ENCODE measurements around the gene PFDN1.

The PFDN1 gene

GRCh38 chr5:140239461-140239860 lies 63.4 kb downstream of the PFDN1 start:
- no peak for DNase-seq (ENCODE audit: low read depth, low spot score)

GRCh38 chr5:140238756-140239155 lies 64.1 kb downstream of the PFDN1 start:
- DNase-seq (ENCODE audit: low read depth, low spot score), result no peak

- no peak for DNase-seq (ENCODE audit: low read depth, low spot score)
Observed at GRCh38 chr5:140236891-140237598, 65.9 kb downstream of the PFDN1 start.

- DNase-seq (ENCODE audit: low read depth, low spot score), result no peak
Observed at GRCh38 chr5:140235791-140236551, 66.9 kb downstream of the PFDN1 start.

- DNase-seq (ENCODE audit: low read depth, low spot score), result no peak
Observed at GRCh38 chr5:140234377-140234989, 68.4 kb downstream of the PFDN1 start.

GRCh38 chr5:140232731-140233130 lies 70.2 kb downstream of the PFDN1 start:
- DNase-seq (ENCODE audit: low read depth, low spot score), result no peak

- no peak for DNase-seq (ENCODE audit: low read depth, low spot score)
Observed at GRCh38 chr5:140230373-140230772, 72.5 kb downstream of the PFDN1 start.

- DNase-seq (ENCODE audit: low read depth, low spot score), result no peak
Observed at GRCh38 chr5:140228364-140228837, 74.5 kb downstream of the PFDN1 start.

- DNase-seq (ENCODE audit: low read depth, low spot score), result no peak
Observed at GRCh38 chr5:140227046-140227445, 75.9 kb downstream of the PFDN1 start.

GRCh38 chr5:140225396-140225795 lies 77.5 kb downstream of the PFDN1 start:
- DNase-seq (ENCODE audit: low read depth, low spot score), result no peak

GRCh38 chr5:140224658-140225057 lies 78.2 kb downstream of the PFDN1 start:
- no peak for DNase-seq (ENCODE audit: low read depth, low spot score)

- no peak for DNase-seq (ENCODE audit: low read depth, low spot score)
Observed at GRCh38 chr5:140223567-140223966, 79.3 kb downstream of the PFDN1 start.

- no peak for DNase-seq (ENCODE audit: low read depth, low spot score)
Observed at GRCh38 chr5:140222416-140222815, 80.5 kb downstream of the PFDN1 start.

GRCh38 chr5:140221697-140222223 lies 81.1 kb downstream of the PFDN1 start:
- DNase-seq (ENCODE audit: low read depth, low spot score), result no peak

- no peak for DNase-seq (ENCODE audit: low read depth, low spot score)
Observed at GRCh38 chr5:140220698-140221064, 82.2 kb downstream of the PFDN1 start.

- no peak for DNase-seq (ENCODE audit: low read depth, low spot score)
Observed at GRCh38 chr5:140220032-140220697, 82.7 kb downstream of the PFDN1 start.

- DNase-seq (ENCODE audit: low read depth, low spot score), result no peak
Observed at GRCh38 chr5:140219068-140219991, 83.6 kb downstream of the PFDN1 start.

- no peak for DNase-seq (ENCODE audit: low read depth, low spot score)
Observed at GRCh38 chr5:140217299-140218026, 85.4 kb downstream of the PFDN1 start.

GRCh38 chr5:140216478-140217074 lies 86.3 kb downstream of the PFDN1 start:
- DNase-seq (ENCODE audit: low read depth, low spot score), result no peak

- DNase-seq (ENCODE audit: low read depth, low spot score), result no peak
Observed at GRCh38 chr5:140215276-140215675, 87.6 kb downstream of the PFDN1 start.

All from iPS DF 19.7 (cell line).